ENCODE data around the gene MAPK8.
"Not testable (repeated sequence)": the region's sequence is repeated elsewhere in the genome, so short reads cannot be mapped to it uniquely, and the experiment has no call there.

DNA sequence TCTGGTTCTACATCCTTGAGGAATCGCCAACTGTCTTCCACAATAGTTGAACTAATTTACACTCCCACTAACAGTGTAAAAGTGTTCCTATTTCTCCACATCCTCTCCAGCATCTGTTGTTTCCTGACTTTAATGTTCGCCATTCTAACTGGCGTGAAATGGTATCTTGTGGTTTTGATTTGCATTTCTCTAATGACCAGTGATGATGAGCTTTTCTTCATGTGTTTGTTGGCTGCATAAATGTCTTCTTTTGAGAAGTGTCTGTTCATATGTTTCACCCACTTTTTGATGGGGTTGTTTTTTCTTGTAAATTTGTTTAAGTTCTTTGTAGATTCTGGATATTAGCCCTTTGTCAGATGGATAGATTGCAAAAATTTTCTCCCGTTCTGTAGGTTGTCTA lies 41.5 kb downstream of the MAPK8 start:
- TF ChIP-seq, protein P1, sequence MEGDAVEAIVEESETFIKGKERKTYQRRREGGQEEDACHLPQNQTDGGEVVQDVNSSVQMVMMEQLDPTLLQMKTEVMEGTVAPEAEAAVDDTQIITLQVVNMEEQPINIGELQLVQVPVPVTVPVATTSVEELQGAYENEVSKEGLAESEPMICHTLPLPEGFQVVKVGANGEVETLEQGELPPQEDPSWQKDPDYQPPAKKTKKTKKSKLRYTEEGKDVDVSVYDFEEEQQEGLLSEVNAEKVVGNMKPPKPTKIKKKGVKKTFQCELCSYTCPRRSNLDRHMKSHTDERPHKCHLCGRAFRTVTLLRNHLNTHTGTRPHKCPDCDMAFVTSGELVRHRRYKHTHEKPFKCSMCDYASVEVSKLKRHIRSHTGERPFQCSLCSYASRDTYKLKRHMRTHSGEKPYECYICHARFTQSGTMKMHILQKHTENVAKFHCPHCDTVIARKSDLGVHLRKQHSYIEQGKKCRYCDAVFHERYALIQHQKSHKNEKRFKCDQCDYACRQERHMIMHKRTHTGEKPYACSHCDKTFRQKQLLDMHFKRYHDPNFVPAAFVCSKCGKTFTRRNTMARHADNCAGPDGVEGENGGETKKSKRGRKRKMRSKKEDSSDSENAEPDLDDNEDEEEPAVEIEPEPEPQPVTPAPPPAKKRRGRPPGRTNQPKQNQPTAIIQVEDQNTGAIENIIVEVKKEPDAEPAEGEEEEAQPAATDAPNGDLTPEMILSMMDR (IDR thresholded peaks at IDR 0.05), result not testable (repeated sequence)
- not testable (repeated sequence) for TF ChIP-seq POLR2A (IDR thresholded peaks at IDR 0.05)
